Breast epithelium (tissue), 4 donors: ENCODE measurements around the gene CRIP3. TPM values are rescaled to one million over a fixed set of nuclear protein-coding genes. Genes with fewer than 3 reads are reported as not detected.

Experiments used
- DNase-seq, 2 donors: peaks; one replicate each; pipeline ENCODE4 v3.0.0-alpha.2; 2019; ENCODE audit warnings: low spot score in 2 of 2
- H3K27ac ChIP-seq, 2 donors: fragments of 200-600 bp; sonication (generic) in 1 of 2; one replicate each; pipeline ENCODE4 v1.5.1; 2016 to 2019; ENCODE audit warnings: mild to moderate bottlenecking in 1 of 2
- H3K27me3 ChIP-seq, 2 donors: fragments of 200-600 bp; sonication (generic) in 1 of 2; one replicate each; pipeline versions ENCODE4 v1.5.1 to v1.6.0; 2017 to 2019; ENCODE audit warnings: control low read depth in 1 of 2, mild to moderate bottlenecking in 1 of 2
- H3K36me3 ChIP-seq: fragments of 200-600 bp; one replicate; pipeline ENCODE4 v1.5.1; 2019
- H3K4me1 ChIP-seq, 2 donors: fragments of 200-600 bp; sonication (generic); one replicate each; pipeline ENCODE4 v1.5.1; 2016 to 2019; ENCODE audit warnings: control low read depth in 1 of 2
- H3K4me3 ChIP-seq, 3 donors: fragments of 200-600 bp; sonication (generic); 1 replicate in 2 of 3; 2 replicates in 1 of 3; pipeline ENCODE4 v1.5.1; 2016 to 2019; ENCODE audit warnings: mild to moderate bottlenecking in 3 of 3, moderate library complexity in 2 of 3
- H3K9me3 ChIP-seq, 2 donors: fragments of 200-600 bp; sonication (generic) in 1 of 2; one replicate each; pipeline ENCODE4 v1.5.1; 2016 to 2019; ENCODE audit warnings: control low read depth in 1 of 2
- POLR2A ChIP-seq: fragments of 450-650 bp; IDR thresholded peaks from one replicate; pipeline ENCODE4 v1.6.1; 2016; ENCODE audit warnings: antibody characterized with exemption, mild to moderate bottlenecking, moderate library complexity
- POLR2AphosphoS5 ChIP-seq, 3 donors: sonication (generic); formaldehyde crosslinking; IDR thresholded peaks; one replicate each; pipeline ENCODE4 v1.6.1; 2017; ENCODE audit warnings: antibody characterized with exemption in 3 of 3
- intact Hi-C: fragments of 100-400 bp; cut with DNase I; formaldehyde crosslinking; loops from one replicate; pipeline ENCODE4 v1.15.1; 2023; ENCODE audit warnings: low total_unique reads
- total RNA-seq, 3 donors: library from RNA; depleted of rRNA; stranded (reverse); fragments of >200 nt; gene quantifications; one replicate each; pipeline ENCODE4 v1.1.0, GENCODE V29; 2016
- TF ChIP-seq, protein P1 (sequence below), 3 donors: fragments of 450-650 bp; IDR thresholded peaks; one replicate each; pipeline ENCODE4 v1.5.1; 2016 to 2017; ENCODE audit warnings: antibody characterized with exemption in 3 of 3, mild to moderate bottlenecking in 3 of 3, moderate library complexity in 3 of 3

Gene CRIP3
- total RNA-seq, 3 donors from 2014 or later = 1.6 to 2.1 (median 1.9) TPM

DNA sequence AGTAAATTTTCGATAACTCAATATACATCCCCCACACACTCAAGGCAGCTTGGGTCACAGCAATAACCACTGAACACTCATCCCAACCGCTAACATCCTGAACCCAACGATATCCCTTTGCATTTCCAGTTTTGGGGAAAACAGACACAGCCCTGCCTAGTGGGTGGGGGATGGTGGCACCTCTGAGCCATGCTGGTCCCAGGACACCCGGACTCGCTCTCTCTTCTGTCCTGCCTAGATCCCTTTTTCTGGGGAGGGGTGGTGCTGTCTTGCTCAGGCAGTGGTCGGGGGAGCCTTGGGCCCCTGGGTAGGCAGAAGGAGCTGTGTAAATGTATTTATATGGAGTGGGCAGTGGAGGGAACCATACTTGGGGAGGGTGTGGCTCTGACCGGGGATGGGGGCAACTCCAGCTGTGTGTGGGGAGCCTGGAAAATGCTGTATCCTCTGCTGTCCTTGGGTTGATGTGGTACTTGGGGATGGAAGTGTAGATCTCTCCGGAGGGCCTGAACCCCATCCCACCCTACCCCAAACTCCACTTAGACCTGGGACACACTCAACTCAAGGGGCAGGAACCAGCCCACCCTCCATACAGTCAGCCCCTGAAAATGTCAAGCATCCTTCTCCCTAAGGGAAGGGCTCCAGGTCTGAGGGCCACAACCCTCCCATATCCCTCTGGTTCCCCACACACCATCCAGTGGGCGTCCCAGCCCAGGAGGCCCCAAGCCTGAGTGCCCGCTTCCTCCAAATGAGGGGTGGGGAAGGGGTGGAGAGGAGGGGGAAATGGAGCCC is 34.3 kb downstream of the CRIP3 start:
- intact Hi-C loops = no loop called here
- DNase-seq = no peak
- no peak overlapping the region for H3K27ac ChIP-seq
- peak overlapping the region in 2 of 3 donors; percentile 41 to 64 for H3K4me3 ChIP-seq
- TF ChIP-seq POLR2A (no peak), POLR2AphosphoS5 (IDR thresholded peaks at IDR 0.05) (no peak)
- TF ChIP-seq, protein P1, sequence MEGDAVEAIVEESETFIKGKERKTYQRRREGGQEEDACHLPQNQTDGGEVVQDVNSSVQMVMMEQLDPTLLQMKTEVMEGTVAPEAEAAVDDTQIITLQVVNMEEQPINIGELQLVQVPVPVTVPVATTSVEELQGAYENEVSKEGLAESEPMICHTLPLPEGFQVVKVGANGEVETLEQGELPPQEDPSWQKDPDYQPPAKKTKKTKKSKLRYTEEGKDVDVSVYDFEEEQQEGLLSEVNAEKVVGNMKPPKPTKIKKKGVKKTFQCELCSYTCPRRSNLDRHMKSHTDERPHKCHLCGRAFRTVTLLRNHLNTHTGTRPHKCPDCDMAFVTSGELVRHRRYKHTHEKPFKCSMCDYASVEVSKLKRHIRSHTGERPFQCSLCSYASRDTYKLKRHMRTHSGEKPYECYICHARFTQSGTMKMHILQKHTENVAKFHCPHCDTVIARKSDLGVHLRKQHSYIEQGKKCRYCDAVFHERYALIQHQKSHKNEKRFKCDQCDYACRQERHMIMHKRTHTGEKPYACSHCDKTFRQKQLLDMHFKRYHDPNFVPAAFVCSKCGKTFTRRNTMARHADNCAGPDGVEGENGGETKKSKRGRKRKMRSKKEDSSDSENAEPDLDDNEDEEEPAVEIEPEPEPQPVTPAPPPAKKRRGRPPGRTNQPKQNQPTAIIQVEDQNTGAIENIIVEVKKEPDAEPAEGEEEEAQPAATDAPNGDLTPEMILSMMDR (IDR thresholded peaks at IDR 0.05) = no peak
- H3K27me3 ChIP-seq = peaks cover 0 to 7% of the 10 kb centered on the region in 2 donors
- H3K9me3 ChIP-seq = no peaks in the 10 kb centered on the region
- H3K36me3 ChIP-seq = no peaks in the 10 kb centered on the region
- H3K4me1 ChIP-seq = peaks cover 0 to 13% of the 10 kb centered on the region in 2 donors

DNA sequence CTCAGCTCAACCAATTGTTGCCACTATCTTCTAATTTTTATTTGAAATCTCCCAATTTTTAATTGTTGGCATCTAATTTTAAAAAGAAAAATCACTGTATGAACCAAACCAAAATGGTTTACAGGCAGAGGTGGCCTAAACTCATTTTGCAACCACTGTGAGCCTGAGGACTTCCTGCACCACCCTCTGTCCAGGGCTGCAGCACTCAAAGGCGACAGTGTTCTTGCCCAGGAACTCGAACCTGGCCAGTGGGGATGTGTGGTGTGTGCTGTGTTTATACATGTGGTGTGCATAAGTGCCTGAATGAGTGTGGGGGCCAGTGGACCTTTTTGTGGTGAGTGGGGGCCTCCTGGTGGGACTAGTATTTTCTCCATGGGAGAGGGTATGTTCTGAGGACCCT is 34.9 kb downstream of the CRIP3 start:
- peaks cover 0 to 15% of the 10 kb centered on the region in 2 donors for H3K4me1 ChIP-seq
- H3K27ac ChIP-seq = no peak overlapping the region
- peaks cover 0 to 7% of the 10 kb centered on the region in 2 donors for H3K27me3 ChIP-seq
- intact Hi-C loops = no loop called here
- H3K4me3 ChIP-seq = no peak overlapping the region
- no peaks in the 10 kb centered on the region for H3K36me3 ChIP-seq
- H3K9me3 ChIP-seq = no peaks in the 10 kb centered on the region
- no peak for DNase-seq
- TF ChIP-seq, protein P1 (IDR thresholded peaks at IDR 0.05) = no peak
- TF ChIP-seq POLR2AphosphoS5 (IDR thresholded peaks at IDR 0.05) (no peak), POLR2A (no peak)

DNA sequence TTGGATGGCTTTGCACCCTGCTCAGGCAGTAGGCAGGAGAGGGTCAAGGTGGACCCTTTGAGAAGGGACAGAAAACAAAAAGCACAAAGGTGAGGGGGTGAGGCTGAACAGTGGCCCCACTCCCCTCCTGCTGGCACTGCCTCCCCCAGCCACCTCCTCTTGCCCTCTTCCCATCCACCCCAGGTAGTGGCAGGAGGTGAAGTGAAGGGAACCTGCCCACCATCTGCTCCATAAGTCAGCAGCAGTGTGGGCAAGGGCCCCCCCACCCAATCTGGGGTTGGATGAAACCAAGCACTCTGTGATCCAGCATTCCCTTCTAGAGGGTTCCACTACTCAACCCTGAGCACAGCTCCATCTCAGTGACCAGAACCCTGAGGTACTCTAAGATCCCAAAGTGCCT is 36.7 kb downstream of the CRIP3 start:
- H3K9me3 ChIP-seq = no peaks in the 10 kb centered on the region
- no peak overlapping the region for H3K27ac ChIP-seq
- peaks cover 0 to 7% of the 10 kb centered on the region in 2 donors for H3K27me3 ChIP-seq
- DNase-seq = no peak
- intact Hi-C loops = no loop called here
- H3K4me3 ChIP-seq = no peak overlapping the region
- H3K4me1 ChIP-seq = peaks cover 0 to 15% of the 10 kb centered on the region in 2 donors
- TF ChIP-seq POLR2AphosphoS5 (IDR thresholded peaks at IDR 0.05) = no peak
- TF ChIP-seq, protein P1 (IDR thresholded peaks at IDR 0.05) = no peak
- H3K36me3 ChIP-seq = no peaks in the 10 kb centered on the region

DNA sequence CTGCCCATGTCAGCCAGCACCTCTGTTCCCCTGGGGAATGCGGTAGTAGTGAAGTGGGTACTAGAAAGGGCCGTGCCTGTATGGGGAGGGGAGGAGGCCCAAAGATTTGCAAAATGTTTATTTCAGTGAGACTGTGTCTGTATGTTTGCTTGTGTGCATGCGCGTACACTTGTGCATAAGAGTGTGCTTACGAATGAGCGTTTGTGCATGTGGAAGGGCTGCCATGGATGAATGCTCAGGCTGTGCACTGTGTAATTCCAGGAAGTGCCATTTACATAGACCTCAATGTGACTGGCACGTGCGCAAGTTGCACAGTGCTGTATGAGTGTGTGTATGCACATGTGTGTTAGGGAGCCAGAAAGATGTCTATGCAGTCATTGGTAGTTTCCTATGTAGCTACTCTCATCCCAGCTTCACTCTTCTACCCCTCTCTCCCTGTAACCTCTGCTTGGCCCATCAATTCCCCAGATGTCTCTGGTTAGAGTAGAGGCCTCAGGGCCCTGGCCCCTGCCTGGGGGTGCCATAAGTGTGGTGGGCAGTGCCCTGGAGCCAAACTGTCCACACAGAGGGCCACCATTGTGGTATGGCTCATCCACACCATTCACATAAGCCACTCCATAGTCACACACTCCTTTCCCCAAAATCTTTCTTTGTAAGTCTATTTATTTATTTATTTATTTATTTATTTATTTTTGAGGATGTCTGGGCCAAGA is 37.4 kb downstream of the CRIP3 start:
- H3K36me3 ChIP-seq = no peaks in the 10 kb centered on the region
- peaks cover 0 to 15% of the 10 kb centered on the region in 2 donors for H3K4me1 ChIP-seq
- no peaks in the 10 kb centered on the region for H3K9me3 ChIP-seq
- TF ChIP-seq POLR2AphosphoS5 (IDR thresholded peaks at IDR 0.05) = no peak
- H3K27ac ChIP-seq = no peak overlapping the region
- intact Hi-C loops = no loop called here
- DNase-seq = no peak
- no peak overlapping the region for H3K4me3 ChIP-seq
- peaks cover 0 to 7% of the 10 kb centered on the region in 2 donors for H3K27me3 ChIP-seq

DNA sequence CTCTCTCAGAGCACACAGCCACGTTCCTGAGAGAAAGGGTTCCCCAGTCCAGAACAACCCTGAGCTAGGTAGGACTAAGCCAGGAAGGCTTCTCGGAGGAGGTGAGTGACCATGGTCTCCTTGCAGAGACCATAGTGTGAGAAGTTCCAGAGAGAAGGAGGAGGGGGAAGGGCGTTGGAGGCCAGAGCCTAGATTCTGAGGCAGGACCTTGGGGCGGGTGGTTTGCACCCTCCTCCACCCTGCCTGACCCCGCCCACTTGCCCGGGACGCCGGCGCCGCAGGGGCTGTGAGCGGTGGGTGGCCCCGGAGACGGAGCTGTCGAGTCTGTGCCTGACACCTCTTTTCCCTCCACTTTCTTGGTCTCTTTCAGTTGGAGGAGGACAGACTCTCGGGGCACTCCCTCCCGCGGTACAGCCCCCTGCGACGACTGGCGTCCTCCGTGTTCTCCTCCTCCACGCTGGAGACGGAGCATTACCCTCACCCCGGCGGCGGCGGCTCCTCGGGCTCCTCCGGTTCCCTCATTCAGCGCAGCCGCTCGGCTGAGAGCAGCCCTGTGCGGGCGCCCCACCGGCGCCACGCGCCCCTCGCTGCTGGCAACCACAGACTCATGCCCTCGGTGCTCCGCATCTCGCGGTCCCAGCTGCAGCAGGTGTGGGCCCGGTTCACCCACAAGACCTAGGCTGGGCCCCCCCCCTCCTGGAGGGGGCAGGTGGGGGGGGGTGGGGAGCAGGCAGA is 39.2 kb downstream of the CRIP3 start:
- H3K9me3 ChIP-seq = no peaks in the 10 kb centered on the region
- H3K27ac ChIP-seq = peak overlapping the region in 1 of 2 donors; percentile 48
- DNase-seq = no peak
- peaks cover 0 to 7% of the 10 kb centered on the region in 2 donors for H3K4me1 ChIP-seq
- TF ChIP-seq, protein P1 (IDR thresholded peaks at IDR 0.05) = no peak
- TF ChIP-seq POLR2AphosphoS5 (IDR thresholded peaks at IDR 0.05) = no peak
- TF ChIP-seq POLR2A = no peak
- H3K27me3 ChIP-seq = no peaks in the 10 kb centered on the region
- intact Hi-C loops = no loop called here
- peak overlapping the region; percentile 26 to 62 (median 37) for H3K4me3 ChIP-seq
- no peaks in the 10 kb centered on the region for H3K36me3 ChIP-seq
